Adrenal gland (tissue), 12 donors: ENCODE results near the gene CPHXL. TPM values are rescaled to one million over a fixed set of nuclear protein-coding genes. Genes with fewer than 3 reads are reported as not detected.

Experiments
- DNase-seq, 7 donors: peaks; one replicate each; pipeline ENCODE4 v3.0.0-alpha.2; 2019 to 2020
- H3K27ac ChIP-seq, 5 donors: fragments of 200-600 bp; sonication (generic) in 4 of 5; 1 replicate in 3 of 5; 2 replicates in 2 of 5; pipeline versions ENCODE4 v1.5.1 to v1.8.0; 2016 to 2020; ENCODE audit warnings: mild to moderate bottlenecking in 1 of 5
- H3K27me3 ChIP-seq: fragments of 200-600 bp; 2 replicates; pipeline ENCODE4 v1.8.0; 2021
- H3K36me3 ChIP-seq, 2 donors: fragments of 200-600 bp; replicated peaks in 1 of 2; 1 replicate in 1 of 2; 2 replicates in 1 of 2; pipeline versions ENCODE4 v1.5.1 to v1.8.0; 2018 to 2022
- H3K4me1 ChIP-seq, 2 donors: fragments of 200-600 bp; replicated peaks in 1 of 2; 1 replicate in 1 of 2; 2 replicates in 1 of 2; pipeline versions ENCODE4 v1.5.1 to v1.8.0; 2018 to 2021
- H3K4me3 ChIP-seq, 4 donors: fragments of 200-600 bp; sonication (generic) in 3 of 4; one replicate each; pipeline ENCODE4 v1.5.1; 2016 to 2018
- H3K9me3 ChIP-seq, 3 donors: fragments of 200-600 bp; sonication (generic) in 1 of 3; replicated peaks in 1 of 3; 1 replicate in 2 of 3; 2 replicates in 1 of 3; pipeline versions ENCODE4 v1.5.1 to v1.8.0; 2016 to 2021
- POLR2A ChIP-seq, 2 donors: fragments of 450-650 bp; IDR thresholded peaks; one replicate each; pipeline ENCODE4 v1.6.1; 2017; ENCODE audit warnings: antibody characterized with exemption in 2 of 2, mild to moderate bottlenecking in 2 of 2, moderate library complexity in 1 of 2
- WGBS, 4 donors: extraction: QIAGEN DNeasy Blood & Tissue Kit in 2 of 4; methylation state at CpG; one replicate each; pipeline versions ENCODE4 v1.1.5 to v1.1.7; 2013 to 2017; 5-methylcytosine and 5-hydroxymethylcytosine counted together
- intact Hi-C, 2 donors: fragments of 100-400 bp; cut with DNase I; formaldehyde crosslinking; loops; one replicate each; pipeline versions ENCODE4 v1.14.1 to v1.15.0; 2022 to 2023
- polyA plus RNA-seq, 3 donors: library from polyadenylated mRNA; stranded (reverse); fragments of 200-250 nt in 2 of 3; fragments of 350-450 nt in 1 of 3; fragmentation: Illumina TruSeq in 1 of 3; extraction: RNeasy Lipid Tissue Mini Kit (QIAGEN cat#74804) in 1 of 3; gene quantifications; one replicate each; pipeline ENCODE4 v1.2.3, GENCODE V29; 2013 to 2014
- total RNA-seq, 9 donors: library from RNA; depleted of rRNA in 4 of 9; stranded (reverse); fragments of >200 nt in 4 of 9; fragments of 120-200 nt in 1 of 9; fragmentation: NEBNext Ultra II Directional in 1 of 9; extraction: Animal tissue kit (Norgen Biotek cat#: 25700) in 1 of 9; gene quantifications; one replicate each; pipeline versions ENCODE4 v1.1.0 to v1.2.4, GENCODE V29; 2013 to 2023
- TF ChIP-seq, protein P1 (sequence below), 6 experiments: fragments of 450-650 bp in 4 of 6; fragments of 200-600 bp in 2 of 6; sonication (generic) in 1 of 6; IDR thresholded peaks; 1 replicate in 5 of 6; 2 replicates in 1 of 6; pipeline versions ENCODE4 v1.5.1 to v1.8.0; 2016 to 2021; ENCODE audit warnings: antibody characterized with exemption in 6 of 6, mild to moderate bottlenecking in 2 of 6, moderate library complexity in 1 of 6
- donor health status: healthy with polysubstance abuse.
- donor health status: Bipolar disorder and iron deficiency.
- donor health status: DM: yes; HTN: yes; CAD: no.
- donor health status: DM: no; HTN: no; CAD: no.
- donor health status: DM: no; HTN: no; CAD: no.
- donor health status: DM: yes; HTN: yes; CAD: no.

Gene CPHXL
- total and polyA plus RNA-seq, 12 donors: not detected

DNA sequence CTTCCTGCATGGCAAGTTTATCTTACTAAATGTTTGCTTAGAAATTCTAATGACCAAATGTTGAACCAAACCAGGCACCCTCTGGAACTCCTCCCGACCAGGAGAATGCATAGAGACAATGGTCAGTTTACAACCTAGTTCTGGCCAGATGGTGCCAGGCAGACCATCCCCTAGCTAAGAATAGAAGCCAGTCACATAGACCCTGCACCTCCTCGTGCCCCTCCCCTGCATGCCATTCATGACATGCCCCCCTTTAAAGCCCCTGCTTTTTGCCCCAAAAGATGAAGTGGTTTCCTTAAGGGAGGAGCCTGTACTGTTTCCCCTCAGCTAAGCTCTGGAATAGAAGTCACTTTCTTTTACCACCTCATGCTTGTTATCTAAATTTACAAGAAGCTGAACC lies 6.6 kb upstream of the CPHXL start:
- intact Hi-C loops: no loop called here
- Histone ChIP-seq H3K9me3 (no peaks in the 10 kb centered on the region), H3K36me3 (no peaks in the 10 kb centered on the region), H3K27me3 (no peaks in the 10 kb centered on the region), H3K27ac (no peak overlapping the region), H3K4me3 (no peak overlapping the region), H3K4me1 (peaks cover 0 to 6% of the 10 kb centered on the region in 2 donors)
- 21 to 37% (median 33%) methylated on average over 2 of the region's 2 CpGs for WGBS, 4 donors
- TF ChIP-seq POLR2A (IDR thresholded peaks at IDR 0.05): no peak
- TF ChIP-seq, protein P1, sequence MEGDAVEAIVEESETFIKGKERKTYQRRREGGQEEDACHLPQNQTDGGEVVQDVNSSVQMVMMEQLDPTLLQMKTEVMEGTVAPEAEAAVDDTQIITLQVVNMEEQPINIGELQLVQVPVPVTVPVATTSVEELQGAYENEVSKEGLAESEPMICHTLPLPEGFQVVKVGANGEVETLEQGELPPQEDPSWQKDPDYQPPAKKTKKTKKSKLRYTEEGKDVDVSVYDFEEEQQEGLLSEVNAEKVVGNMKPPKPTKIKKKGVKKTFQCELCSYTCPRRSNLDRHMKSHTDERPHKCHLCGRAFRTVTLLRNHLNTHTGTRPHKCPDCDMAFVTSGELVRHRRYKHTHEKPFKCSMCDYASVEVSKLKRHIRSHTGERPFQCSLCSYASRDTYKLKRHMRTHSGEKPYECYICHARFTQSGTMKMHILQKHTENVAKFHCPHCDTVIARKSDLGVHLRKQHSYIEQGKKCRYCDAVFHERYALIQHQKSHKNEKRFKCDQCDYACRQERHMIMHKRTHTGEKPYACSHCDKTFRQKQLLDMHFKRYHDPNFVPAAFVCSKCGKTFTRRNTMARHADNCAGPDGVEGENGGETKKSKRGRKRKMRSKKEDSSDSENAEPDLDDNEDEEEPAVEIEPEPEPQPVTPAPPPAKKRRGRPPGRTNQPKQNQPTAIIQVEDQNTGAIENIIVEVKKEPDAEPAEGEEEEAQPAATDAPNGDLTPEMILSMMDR (IDR thresholded peaks at IDR 0.05): no peak
- DNase-seq: no peak

DNA sequence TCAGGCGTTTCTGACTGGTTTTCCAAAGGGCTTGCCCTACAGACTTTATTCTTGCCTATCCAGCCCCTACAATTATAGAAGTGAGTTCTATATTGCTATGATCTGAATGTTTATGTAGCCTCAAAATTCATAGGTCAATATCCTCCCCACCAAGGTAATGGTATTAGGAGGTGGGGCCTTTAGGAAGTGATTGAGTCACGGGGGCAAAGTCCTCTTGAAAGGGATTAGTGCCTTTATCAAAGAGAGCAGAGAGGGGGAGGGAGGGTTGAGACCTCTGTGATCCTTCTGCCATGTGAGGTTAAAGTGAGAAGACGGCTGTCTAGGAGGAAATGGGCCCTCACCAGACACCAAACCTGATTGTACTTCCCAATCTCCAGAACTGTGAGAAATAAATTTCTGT lies 931 bp upstream of the CPHXL start:
- Histone ChIP-seq H3K27me3 (no peaks in the 10 kb centered on the region), H3K4me3 (no peak overlapping the region), H3K27ac (no peak overlapping the region), H3K4me1 (no peaks in the 10 kb centered on the region), H3K36me3 (no peaks in the 10 kb centered on the region), H3K9me3 (no peaks in the 10 kb centered on the region)
- TF ChIP-seq, protein P1 (IDR thresholded peaks at IDR 0.05): no peak
- TF ChIP-seq POLR2A (IDR thresholded peaks at IDR 0.05): no peak
- no peak for DNase-seq
- intact Hi-C loops: no loop called here
- WGBS, 4 donors: 45 to 58% (median 48%) methylated on average over 3 of the region's 3 CpGs

DNA sequence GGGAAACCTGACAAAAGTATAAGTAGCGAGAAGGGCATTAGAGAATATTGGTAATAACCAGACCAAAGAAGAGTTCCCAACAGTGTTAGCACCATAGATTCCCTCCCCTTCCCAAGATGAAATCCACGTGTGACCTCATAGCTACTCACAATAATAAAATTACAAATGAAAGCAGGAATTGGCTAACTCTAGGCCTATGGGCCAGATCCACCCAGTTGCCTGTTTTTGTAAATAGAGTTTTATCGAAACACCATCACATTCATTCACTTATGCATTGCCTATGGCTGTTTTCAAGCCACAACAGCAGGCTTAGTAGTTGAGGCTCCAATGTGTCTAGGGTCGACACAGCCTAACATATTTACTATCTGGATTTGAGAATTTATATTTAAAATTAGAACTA lies 7.8 kb downstream of the CPHXL start:
- intact Hi-C loops: no loop called here
- TF ChIP-seq, protein P1 (IDR thresholded peaks at IDR 0.05): no peak
- TF ChIP-seq POLR2A (IDR thresholded peaks at IDR 0.05): no peak
- no peaks in the 10 kb centered on the region for H3K27me3 ChIP-seq
- H3K36me3 ChIP-seq: no peaks in the 10 kb centered on the region
- no peaks in the 10 kb centered on the region for H3K4me1 ChIP-seq
- no peak overlapping the region for H3K4me3 ChIP-seq
- WGBS, 4 donors: 81 to 86% (median 82%) methylated on average over 4 of the region's 4 CpGs
- no peaks in the 10 kb centered on the region for H3K9me3 ChIP-seq
- H3K27ac ChIP-seq: no peak overlapping the region
- DNase-seq: no peak

DNA sequence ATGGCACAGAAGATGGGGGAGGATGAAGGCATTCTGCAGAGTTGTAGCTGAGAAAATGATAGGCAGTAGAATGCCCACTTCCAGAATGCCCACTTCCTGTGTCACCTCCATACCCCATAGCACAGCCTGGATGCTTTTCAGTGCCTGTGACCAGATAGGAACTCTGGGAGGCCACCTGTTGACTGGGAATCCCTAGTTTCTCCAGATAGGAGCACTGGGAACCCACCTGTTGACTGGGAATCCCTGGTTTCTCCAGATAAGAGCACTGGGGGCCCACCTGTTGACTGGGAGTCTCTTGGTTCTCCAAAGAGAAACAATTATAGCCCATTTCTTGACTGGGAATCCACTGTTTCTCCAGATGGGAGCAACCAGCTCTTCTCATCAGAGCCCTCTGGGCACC lies 11.6 kb downstream of the CPHXL start:
- Histone ChIP-seq H3K9me3 (peaks cover 0 to 16% (median 0%) of the 10 kb centered on the region in 3 donors), H3K27me3 (no peaks in the 10 kb centered on the region), H3K4me3 (no peak overlapping the region), H3K4me1 (no peaks in the 10 kb centered on the region), H3K27ac (no peak overlapping the region), H3K36me3 (no peaks in the 10 kb centered on the region)
- intact Hi-C loops: no loop called here
- DNase-seq: no peak
- TF ChIP-seq, protein P1 (IDR thresholded peaks at IDR 0.05): no peak
- no peak for TF ChIP-seq POLR2A (IDR thresholded peaks at IDR 0.05)
